Mesothelial cell of epicardium (in vitro differentiated cells): ENCODE results near the gene CLEC16A. TPM values are rescaled to one million over a fixed set of nuclear protein-coding genes. Genes with fewer than 3 reads are reported as not detected.

Experiments used
- DNase-seq, 2 experiments: peaks; one replicate each; pipeline ENCODE4 v3.0.0; 2021; ENCODE audit warnings: low spot score in 2 of 2; ENCODE audit not compliant: unreplicated experiment in 2 of 2
- H3K27ac Mint-ChIP-seq: 2 replicates; pipeline ENCODE4 v1.8.0; 2021; ENCODE audit warnings: mixed read lengths
- H3K27me3 Mint-ChIP-seq: 2 replicates; pipeline ENCODE4 v1.8.0; 2021; ENCODE audit warnings: low read depth, mixed read lengths
- H3K36me3 Mint-ChIP-seq: 2 replicates; pipeline ENCODE4 v1.8.0; 2021; ENCODE audit warnings: mixed read lengths
- H3K4me1 Mint-ChIP-seq: 2 replicates; pipeline ENCODE4 v1.8.0; 2021; ENCODE audit warnings: mixed read lengths
- H3K4me3 Mint-ChIP-seq: 2 replicates; pipeline ENCODE4 v1.8.0; 2021; ENCODE audit warnings: mild to moderate bottlenecking, moderate library complexity, mixed read lengths
- H3K9me3 Mint-ChIP-seq: 2 replicates; pipeline ENCODE4 v1.8.0; 2021; ENCODE audit warnings: mixed read lengths
- CTCF ChIP-seq: fragments of 200-600 bp; sonication (generic); IDR thresholded peaks from one replicate; pipeline ENCODE4 v1.5.0; 2021; ENCODE audit warnings: antibody characterized with exemption; ENCODE audit not compliant: unreplicated experiment
- total RNA-seq: library from RNA; stranded (reverse); gene quantifications from 3 replicates; pipeline ENCODE4 v1.2.1, GENCODE V29; 2021

The CLEC16A gene
- total RNA-seq, 1 donor from 2014 or later, result 43.3 TPM

DNA sequence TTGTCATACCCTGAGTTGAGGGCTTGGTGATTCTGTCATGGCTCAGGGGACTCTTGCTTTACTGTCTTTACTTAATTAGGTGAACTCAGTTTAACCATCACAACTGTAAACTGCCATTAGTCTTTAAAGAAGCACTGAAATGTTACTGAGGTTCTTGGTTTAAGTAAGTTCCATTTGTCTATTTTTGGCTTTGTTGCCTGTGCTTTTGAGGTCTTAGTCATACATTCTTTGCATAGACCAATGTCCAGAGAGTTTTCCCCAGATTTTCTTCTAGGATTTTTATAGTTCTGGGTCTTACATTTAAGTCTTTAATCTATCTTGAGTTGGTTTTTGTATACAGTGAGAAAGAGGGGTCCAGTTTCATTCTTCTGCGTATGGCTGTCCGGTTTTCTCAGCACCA is 174.1 kb downstream of the CLEC16A start:
- Mint-ChIP-seq H3K4me1 (peaks cover 19% of the 10 kb centered on the region), H3K36me3 (peaks cover 29% of the 10 kb centered on the region), H3K27me3 (peaks cover 40% of the 10 kb centered on the region), H3K4me3 (no peak overlapping the region), H3K9me3 (no peaks in the 10 kb centered on the region), H3K27ac (no peak overlapping the region)
- no peak for DNase-seq
- TF ChIP-seq CTCF, result no peak

GRCh38 chr16:11121083-11121608 is 176.8 kb downstream of the CLEC16A start:
- Mint-ChIP-seq H3K9me3 (no peaks in the 10 kb centered on the region), H3K27ac (no peak overlapping the region), H3K4me3 (no peak overlapping the region), H3K36me3 (peaks cover 42% of the 10 kb centered on the region), H3K4me1 (peaks cover 16% of the 10 kb centered on the region), H3K27me3 (peaks cover 44% of the 10 kb centered on the region)
- no peak for DNase-seq
- TF ChIP-seq CTCF, result no peak

GRCh38 chr16:11121914-11122692 is 177.7 kb downstream of the CLEC16A start:
- Mint-ChIP-seq H3K4me3 (no peak overlapping the region), H3K4me1 (peaks cover 23% of the 10 kb centered on the region), H3K9me3 (no peaks in the 10 kb centered on the region), H3K27ac (peak overlapping the region; percentile 50), H3K27me3 (peaks cover 48% of the 10 kb centered on the region), H3K36me3 (peaks cover 46% of the 10 kb centered on the region)
- TF ChIP-seq CTCF, result no peak
- no peak for DNase-seq

DNA sequence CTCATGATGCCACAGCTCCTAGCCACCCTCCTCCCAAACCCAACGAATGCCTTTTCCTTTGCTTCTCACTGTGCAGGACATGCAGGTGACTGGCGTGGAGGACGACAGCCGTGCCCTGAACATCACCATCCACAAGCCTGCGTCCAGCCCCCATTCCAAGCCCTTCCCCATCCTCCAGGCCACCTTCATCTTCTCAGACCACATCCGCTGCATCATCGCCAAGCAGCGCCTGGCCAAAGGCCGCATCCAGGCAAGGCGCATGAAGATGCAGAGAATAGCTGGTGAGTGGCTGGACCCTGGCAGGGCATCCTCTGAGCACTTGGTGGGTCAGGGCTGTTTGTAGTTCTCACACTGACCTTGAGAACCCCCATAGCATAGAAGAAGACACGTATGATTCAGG is 179.3 kb downstream of the CLEC16A start:
- no peak for TF ChIP-seq CTCF
- no peak overlapping the region for H3K27ac Mint-ChIP-seq
- DNase-seq, result no peak

GRCh38 chr16:11125936-11126335 is 181.6 kb downstream of the CLEC16A start:
- no peak for TF ChIP-seq CTCF
- H3K4me3 Mint-ChIP-seq, result no peak overlapping the region
- peaks cover 21% of the 10 kb centered on the region for H3K27me3 Mint-ChIP-seq
- no peak for DNase-seq
- H3K4me1 Mint-ChIP-seq, result peaks cover 51% of the 10 kb centered on the region
- H3K9me3 Mint-ChIP-seq, result no peaks in the 10 kb centered on the region
- peaks cover 29% of the 10 kb centered on the region for H3K36me3 Mint-ChIP-seq
- no peak overlapping the region for H3K27ac Mint-ChIP-seq

More for the DNA sequence above, 179.3 kb downstream of the CLEC16A start:
- Mint-ChIP-seq H3K36me3 (peaks cover 40% of the 10 kb centered on the region), H3K9me3 (no peaks in the 10 kb centered on the region), H3K4me3 (no peak overlapping the region), H3K27me3 (peaks cover 39% of the 10 kb centered on the region), H3K4me1 (peaks cover 36% of the 10 kb centered on the region)
